Epidermal melanocyte (primary cell): ENCODE data around the gene SHC4.
"Not testable (repeated sequence)": the region's sequence is repeated elsewhere in the genome, so short reads cannot be mapped to it uniquely, and the experiment has no call there.

ENCODE experiments used
- DNase-seq: peaks from one replicate; pipeline ENCODE4 v3.0.0; 2011; ENCODE audit warnings: low spot score; ENCODE audit not compliant: insufficient read length

SHC4 gene

GRCh38 chr15:48970926-48971325 lies 7.2 kb upstream of the SHC4 start:
- DNase-seq = not testable (repeated sequence)

- no peak for DNase-seq
Measured at GRCh38 chr15:48968066-48968465, 4.3 kb upstream of the SHC4 start.

GRCh38 chr15:48967336-48967735 lies 3.6 kb upstream of the SHC4 start:
- no peak for DNase-seq

GRCh38 chr15:48966595-48967301 lies 3.0 kb upstream of the SHC4 start:
- no peak for DNase-seq

- DNase-seq = no peak
Measured at GRCh38 chr15:48965972-48966371, 2.3 kb upstream of the SHC4 start.

GRCh38 chr15:48964898-48965297 lies 1.2 kb upstream of the SHC4 start:
- no peak for DNase-seq

GRCh38 chr15:48962662-48963523 lies 826 bp downstream of the SHC4 start:
- no peak for DNase-seq

GRCh38 chr15:48955967-48956366 lies 7.8 kb downstream of the SHC4 start:
- no peak for DNase-seq

GRCh38 chr15:48955370-48955769 lies 8.3 kb downstream of the SHC4 start:
- DNase-seq = no peak

GRCh38 chr15:48954538-48954937 lies 9.2 kb downstream of the SHC4 start:
- DNase-seq = peak; percentile 67

GRCh38 chr15:48946840-48947187 lies 16.9 kb downstream of the SHC4 start:
- DNase-seq = no peak

GRCh38 chr15:48946074-48946839 lies 17.5 kb downstream of the SHC4 start:
- no peak for DNase-seq

GRCh38 chr15:48945386-48945785 lies 18.3 kb downstream of the SHC4 start:
- DNase-seq = no peak

GRCh38 chr15:48941904-48942303 lies 21.8 kb downstream of the SHC4 start:
- DNase-seq = no peak

GRCh38 chr15:48940508-48940907 lies 23.2 kb downstream of the SHC4 start:
- DNase-seq = peak; percentile 40

GRCh38 chr15:48939648-48940047 lies 24.1 kb downstream of the SHC4 start:
- DNase-seq = no peak

- no peak for DNase-seq
Measured at GRCh38 chr15:48937886-48938285, 25.8 kb downstream of the SHC4 start.

GRCh38 chr15:48936666-48937065 lies 27.1 kb downstream of the SHC4 start:
- DNase-seq = peak; percentile 66

GRCh38 chr15:48935236-48935635 lies 28.5 kb downstream of the SHC4 start:
- no peak for DNase-seq

GRCh38 chr15:48930735-48931134 lies 33.0 kb downstream of the SHC4 start:
- no peak for DNase-seq

GRCh38 chr15:48929661-48930060 lies 34.1 kb downstream of the SHC4 start:
- DNase-seq = no peak
